ENCODE data around the gene LMO1.

The LMO1 gene

DNA sequence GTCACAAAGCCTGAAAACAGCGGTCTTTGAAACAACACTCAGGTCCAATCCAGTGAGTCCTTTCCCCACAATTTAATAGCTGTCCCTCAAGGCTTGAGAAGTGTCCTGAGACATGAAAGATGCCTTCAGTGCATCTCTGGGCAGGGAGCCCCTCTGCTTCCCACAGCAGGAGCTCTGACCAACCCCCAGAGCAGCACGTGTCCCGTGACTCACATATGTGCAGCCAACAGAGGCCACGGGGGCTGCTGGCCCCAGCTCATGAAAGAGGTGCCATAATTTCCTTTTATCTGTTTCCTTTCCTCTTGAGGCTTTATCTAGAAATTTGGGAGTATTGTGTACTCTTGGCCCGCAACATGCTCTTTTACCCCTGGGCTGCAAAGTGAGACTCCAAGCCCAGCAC, 33.2 kb upstream of the LMO1 start:
- no peak overlapping the region for H3K27ac ChIP-seq (ENCODE audit: low read depth, low read length)
- no peak overlapping the region for H3K9ac ChIP-seq (ENCODE audit: low read length)
- H3K9me3 ChIP-seq (ENCODE audit: control insufficient read depth, insufficient read depth, low read depth, low read length): no peaks in the 10 kb centered on the region
- H3K36me3 ChIP-seq (ENCODE audit: control insufficient read depth, insufficient read depth, low read length): no peaks in the 10 kb centered on the region
- H3K4me3 ChIP-seq (ENCODE audit: low read depth, low read length): no peak overlapping the region
- H3K4me1 ChIP-seq (ENCODE audit: control insufficient read depth, insufficient read depth, low read length): no peaks in the 10 kb centered on the region
- peaks cover 14% of the 10 kb centered on the region; the same call in 1 of the 2 replicates for H3K27me3 ChIP-seq (ENCODE audit: control insufficient read depth, insufficient read depth, low read length)

DNA sequence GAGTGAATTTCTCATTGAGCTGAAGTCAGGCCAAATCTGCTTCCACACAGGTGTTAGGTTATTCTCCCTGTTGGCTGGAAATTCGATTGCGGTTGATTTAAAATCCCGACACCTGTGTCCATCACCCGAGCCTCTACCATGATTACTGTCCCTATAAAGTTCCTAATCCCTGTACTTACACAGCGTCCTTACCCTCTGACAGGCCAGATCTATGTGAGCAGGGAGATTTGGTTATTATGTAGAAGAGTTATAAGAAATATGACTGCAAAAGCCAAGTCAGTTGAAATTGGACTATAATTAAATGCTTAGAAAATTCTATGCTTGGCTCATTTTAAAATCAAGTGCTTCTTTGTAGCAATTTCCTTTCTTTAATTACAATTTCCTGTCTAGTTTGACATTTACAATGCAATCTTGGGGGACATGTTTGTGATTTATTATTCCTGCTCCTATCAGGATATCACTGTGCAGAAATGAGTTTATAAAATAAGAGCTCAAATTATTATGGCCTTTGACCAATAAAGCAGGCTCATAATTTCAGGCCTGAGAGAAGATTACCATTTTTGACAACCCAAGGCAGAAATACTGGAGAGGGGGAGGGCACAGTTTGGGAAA, 32.5 kb upstream of the LMO1 start:
- Histone ChIP-seq H3K4me3 (ENCODE audit: low read depth, low read length) (no peak overlapping the region), H3K27me3 (ENCODE audit: control insufficient read depth, insufficient read depth, low read length) (peaks cover 15% of the 10 kb centered on the region; the same call in 1 of the 2 replicates), H3K9ac (ENCODE audit: low read length) (no peak overlapping the region)

DNA sequence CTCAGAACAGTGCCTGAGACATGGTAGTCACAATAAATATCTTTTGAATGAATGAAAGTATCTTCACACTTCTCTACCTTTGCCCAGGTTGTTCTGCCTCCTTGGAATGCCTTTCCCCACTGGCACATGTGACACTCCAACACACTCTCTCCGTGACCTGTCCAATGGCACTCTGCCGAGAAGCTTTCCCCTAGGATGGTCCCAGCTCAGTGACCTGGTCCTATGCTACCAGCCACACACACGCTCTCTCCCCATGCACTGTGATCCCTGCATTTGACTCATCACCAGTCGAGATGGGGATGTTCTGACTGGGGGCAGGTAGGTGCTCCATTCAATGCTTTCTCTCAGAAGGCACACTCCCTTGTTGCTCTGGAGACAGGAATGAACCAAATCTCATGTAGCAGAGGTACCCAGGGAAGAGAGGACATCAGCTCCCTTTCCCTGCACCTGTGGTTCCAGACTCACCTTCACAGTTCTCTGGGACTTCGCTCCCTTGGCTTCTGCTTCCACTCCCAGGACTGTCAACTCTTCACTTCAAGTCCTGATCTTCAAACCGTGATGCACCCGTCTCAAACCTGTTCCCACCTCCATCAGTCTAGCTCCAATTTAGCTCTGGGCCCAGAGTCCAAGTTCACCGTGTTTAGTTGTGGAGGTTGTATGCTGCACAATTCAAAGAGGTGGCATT, 30.7 kb upstream of the LMO1 start:
- Histone ChIP-seq H3K36me3 (ENCODE audit: control insufficient read depth, insufficient read depth, low read length) (no peaks in the 10 kb centered on the region), H3K27ac (ENCODE audit: low read depth, low read length) (no peak overlapping the region), H3K4me1 (ENCODE audit: control insufficient read depth, insufficient read depth, low read length) (peaks cover 9% of the 10 kb centered on the region; the same call in 1 of the 2 replicates), H3K27me3 (ENCODE audit: control insufficient read depth, insufficient read depth, low read length) (peaks cover 15% of the 10 kb centered on the region), H3K9ac (ENCODE audit: low read length) (no peak overlapping the region), H3K9me3 (ENCODE audit: control insufficient read depth, insufficient read depth, low read depth, low read length) (no peaks in the 10 kb centered on the region), H3K4me3 (ENCODE audit: low read depth, low read length) (no peak overlapping the region)

More for the DNA sequence above, 32.5 kb upstream of the LMO1 start:
- Histone ChIP-seq H3K27ac (ENCODE audit: low read depth, low read length) (no peak overlapping the region), H3K9me3 (ENCODE audit: control insufficient read depth, insufficient read depth, low read depth, low read length) (no peaks in the 10 kb centered on the region), H3K36me3 (ENCODE audit: control insufficient read depth, insufficient read depth, low read length) (no peaks in the 10 kb centered on the region), H3K4me1 (ENCODE audit: control insufficient read depth, insufficient read depth, low read length) (no peaks in the 10 kb centered on the region)

DNA sequence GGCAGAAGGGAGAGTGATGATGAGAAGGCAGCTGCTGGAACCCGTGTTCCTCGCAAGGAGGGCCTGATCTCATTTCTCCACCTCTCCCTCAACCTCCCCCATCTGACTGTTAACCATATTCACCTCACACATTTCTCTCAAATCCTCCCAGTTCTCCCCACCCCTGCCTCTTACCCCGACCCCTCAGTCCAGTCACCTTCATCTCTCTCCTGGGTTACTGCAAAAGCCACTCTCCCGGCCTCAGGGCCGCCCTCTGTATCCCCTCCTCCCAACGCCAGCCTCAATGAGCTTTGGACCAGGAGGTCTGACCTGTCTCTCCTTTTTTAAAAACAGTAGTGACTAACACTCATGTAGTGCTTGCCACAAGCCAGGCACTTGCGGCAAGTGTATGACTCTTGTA, 29.5 kb upstream of the LMO1 start:
- Histone ChIP-seq H3K27me3 (ENCODE audit: control insufficient read depth, insufficient read depth, low read length) (peaks cover 15% of the 10 kb centered on the region), H3K4me1 (ENCODE audit: control insufficient read depth, insufficient read depth, low read length) (peaks cover 13% of the 10 kb centered on the region; the same call in 1 of the 2 replicates)

DNA sequence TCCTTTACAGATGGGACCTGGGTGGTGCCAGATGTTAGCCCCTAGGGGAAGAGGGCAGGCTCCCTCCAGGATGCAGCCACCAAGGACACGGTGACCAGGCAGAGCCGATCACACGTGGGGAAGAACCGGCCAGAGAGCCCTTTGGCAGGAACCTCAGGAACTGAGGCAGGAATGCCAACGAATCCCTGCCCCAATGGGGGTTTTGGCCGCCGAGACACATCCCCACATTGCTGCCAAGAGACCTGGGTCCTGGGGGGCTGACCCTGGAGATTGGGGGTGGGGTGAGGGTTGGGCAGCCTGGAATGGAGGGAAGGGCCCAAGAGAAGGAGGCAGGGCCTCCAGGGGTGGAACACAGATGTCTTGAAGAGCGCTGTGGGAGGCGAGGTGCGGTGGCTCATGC, 28.7 kb upstream of the LMO1 start:
- Histone ChIP-seq H3K36me3 (ENCODE audit: control insufficient read depth, insufficient read depth, low read length) (no peaks in the 10 kb centered on the region), H3K4me3 (ENCODE audit: low read depth, low read length) (no peak overlapping the region), H3K27ac (ENCODE audit: low read depth, low read length) (no peak overlapping the region), H3K9ac (ENCODE audit: low read length) (no peak overlapping the region), H3K4me1 (ENCODE audit: control insufficient read depth, insufficient read depth, low read length) (peaks cover 13% of the 10 kb centered on the region; the same call in 1 of the 2 replicates), H3K27me3 (ENCODE audit: control insufficient read depth, insufficient read depth, low read length) (peaks cover 15% of the 10 kb centered on the region), H3K9me3 (ENCODE audit: control insufficient read depth, insufficient read depth, low read depth, low read length) (no peaks in the 10 kb centered on the region)

More for the DNA sequence above, 29.5 kb upstream of the LMO1 start:
- Histone ChIP-seq H3K9me3 (ENCODE audit: control insufficient read depth, insufficient read depth, low read depth, low read length) (no peaks in the 10 kb centered on the region), H3K36me3 (ENCODE audit: control insufficient read depth, insufficient read depth, low read length) (no peaks in the 10 kb centered on the region), H3K4me3 (ENCODE audit: low read depth, low read length) (no peak overlapping the region), H3K27ac (ENCODE audit: low read depth, low read length) (no peak overlapping the region), H3K9ac (ENCODE audit: low read length) (no peak overlapping the region)

DNA sequence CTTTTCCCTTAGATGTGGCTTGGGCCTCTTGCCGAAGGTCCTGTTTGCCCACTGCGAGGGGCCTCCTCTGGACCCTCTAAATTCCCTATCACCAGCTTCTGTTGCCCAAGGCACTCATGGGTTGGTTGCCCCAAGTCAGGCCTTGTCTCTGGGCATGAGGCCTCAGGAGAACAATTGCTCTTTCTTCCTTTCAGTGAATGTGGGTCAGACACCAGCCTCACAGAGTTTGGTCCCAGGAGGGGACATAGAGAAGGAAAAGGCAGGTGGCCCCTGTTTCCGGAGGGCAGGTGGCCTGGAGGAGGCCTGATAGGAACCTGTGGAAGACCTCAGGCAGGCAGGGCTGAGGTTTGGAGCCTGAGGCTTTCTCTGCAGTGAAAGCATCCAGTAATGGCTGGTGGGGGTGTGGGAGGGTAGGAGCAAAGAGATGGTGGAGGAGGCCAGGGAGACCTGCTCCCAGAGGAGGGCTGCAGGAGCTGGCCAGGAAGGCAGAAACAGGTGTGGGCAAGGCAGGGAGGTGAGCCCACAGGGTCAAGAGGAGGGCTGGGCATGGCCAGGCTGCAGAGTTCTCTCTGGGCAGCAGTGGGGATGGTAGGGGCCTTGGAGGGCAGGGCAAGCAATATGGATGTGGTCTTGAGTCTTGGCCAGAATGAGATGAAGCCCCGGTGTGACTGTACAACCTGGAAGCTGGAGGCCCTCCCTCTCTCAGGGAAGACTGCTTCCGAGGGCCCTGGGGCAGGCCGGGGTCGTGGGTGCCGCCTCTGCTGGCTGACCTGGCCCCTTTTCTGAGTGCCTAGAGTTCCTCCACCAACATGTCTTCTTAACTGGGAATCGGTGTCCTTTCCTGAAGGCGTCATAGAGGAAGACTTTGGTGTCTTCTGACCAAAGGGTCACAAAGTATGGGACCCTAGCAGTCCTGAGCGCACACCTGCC, 28.0 kb upstream of the LMO1 start:
- no peaks in the 10 kb centered on the region for H3K9me3 ChIP-seq (ENCODE audit: control insufficient read depth, insufficient read depth, low read depth, low read length)
- H3K27ac ChIP-seq (ENCODE audit: low read depth, low read length): no peak overlapping the region
- H3K36me3 ChIP-seq (ENCODE audit: control insufficient read depth, insufficient read depth, low read length): no peaks in the 10 kb centered on the region
- H3K27me3 ChIP-seq (ENCODE audit: control insufficient read depth, insufficient read depth, low read length): peaks cover 15% of the 10 kb centered on the region
- H3K4me3 ChIP-seq (ENCODE audit: low read depth, low read length): no peak overlapping the region
- no peak overlapping the region for H3K9ac ChIP-seq (ENCODE audit: low read length)
- H3K4me1 ChIP-seq (ENCODE audit: control insufficient read depth, insufficient read depth, low read length): peaks cover 13% of the 10 kb centered on the region; the same call in 1 of the 2 replicates

DNA sequence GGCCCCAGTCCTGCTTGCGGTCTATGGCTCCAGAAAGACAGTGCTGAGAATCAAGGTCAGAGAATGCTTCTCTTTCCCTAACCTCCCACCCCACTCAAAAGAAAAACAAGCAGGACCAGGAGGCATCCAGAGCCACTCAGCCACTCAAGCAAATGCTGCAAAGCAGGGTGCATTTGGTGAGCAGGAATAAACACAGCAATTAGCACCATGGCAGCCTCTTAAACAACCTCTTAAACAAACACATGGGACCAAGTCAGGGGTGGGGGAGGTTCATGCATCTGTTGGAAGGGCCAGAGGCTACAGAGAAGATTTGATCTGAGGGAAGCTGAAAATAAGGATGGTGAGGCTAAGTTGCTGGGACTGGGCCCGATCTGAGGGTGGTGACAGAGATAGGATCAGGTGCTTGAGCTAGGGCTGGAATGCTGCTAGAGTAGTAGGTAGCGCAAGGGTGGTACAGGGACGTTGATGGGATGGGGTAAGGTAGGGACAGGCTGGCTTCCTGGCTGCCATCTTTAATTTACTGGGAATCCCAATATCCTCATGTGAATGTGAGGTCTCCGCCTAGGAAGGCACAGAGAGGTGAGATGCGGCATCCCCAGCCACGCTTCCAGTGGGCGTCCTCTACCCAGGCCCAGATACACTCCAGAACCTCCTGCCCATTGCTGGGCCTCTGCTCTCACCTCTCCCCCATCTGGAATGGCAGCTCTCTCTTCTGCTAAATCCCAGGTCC, 26.6 kb upstream of the LMO1 start:
- H3K9ac ChIP-seq (ENCODE audit: low read length): no peak overlapping the region
- H3K4me3 ChIP-seq (ENCODE audit: low read depth, low read length): no peak overlapping the region
- H3K36me3 ChIP-seq (ENCODE audit: control insufficient read depth, insufficient read depth, low read length): no peaks in the 10 kb centered on the region
- peaks cover 15% of the 10 kb centered on the region for H3K27me3 ChIP-seq (ENCODE audit: control insufficient read depth, insufficient read depth, low read length)
- H3K4me1 ChIP-seq (ENCODE audit: control insufficient read depth, insufficient read depth, low read length): peaks cover 13% of the 10 kb centered on the region; the same call in 1 of the 2 replicates
- H3K27ac ChIP-seq (ENCODE audit: low read depth, low read length): no peak overlapping the region
- no peaks in the 10 kb centered on the region for H3K9me3 ChIP-seq (ENCODE audit: control insufficient read depth, insufficient read depth, low read depth, low read length)

DNA sequence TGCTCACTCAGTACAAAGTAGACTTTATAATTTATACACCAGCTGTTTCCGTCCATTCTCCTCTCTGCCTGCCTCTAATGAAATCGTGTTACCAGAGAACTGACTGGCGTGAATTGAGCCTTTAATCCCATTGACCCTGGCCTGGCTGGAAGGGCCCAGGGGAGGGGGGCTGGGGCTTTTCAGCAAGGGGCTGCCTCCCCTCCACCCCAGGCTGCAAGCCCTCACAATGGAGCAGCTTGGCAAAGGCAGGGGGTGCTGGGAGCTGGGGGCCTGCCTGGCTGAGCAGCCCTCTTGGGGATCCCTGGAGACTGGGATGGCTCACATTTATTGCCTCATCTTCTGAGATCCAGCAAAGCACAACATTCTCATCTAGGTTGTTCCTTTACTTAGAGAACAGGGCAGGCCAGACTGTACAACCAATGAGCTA, 25.8 kb upstream of the LMO1 start:
- no peak overlapping the region for H3K9ac ChIP-seq (ENCODE audit: low read length)
- no peak overlapping the region for H3K4me3 ChIP-seq (ENCODE audit: low read depth, low read length)
- peaks cover 13% of the 10 kb centered on the region; the same call in 1 of the 2 replicates for H3K4me1 ChIP-seq (ENCODE audit: control insufficient read depth, insufficient read depth, low read length)
- H3K27ac ChIP-seq (ENCODE audit: low read depth, low read length): no peak overlapping the region
- H3K36me3 ChIP-seq (ENCODE audit: control insufficient read depth, insufficient read depth, low read length): no peaks in the 10 kb centered on the region
- H3K9me3 ChIP-seq (ENCODE audit: control insufficient read depth, insufficient read depth, low read depth, low read length): no peaks in the 10 kb centered on the region
- peaks cover 21% of the 10 kb centered on the region for H3K27me3 ChIP-seq (ENCODE audit: control insufficient read depth, insufficient read depth, low read length)

DNA sequence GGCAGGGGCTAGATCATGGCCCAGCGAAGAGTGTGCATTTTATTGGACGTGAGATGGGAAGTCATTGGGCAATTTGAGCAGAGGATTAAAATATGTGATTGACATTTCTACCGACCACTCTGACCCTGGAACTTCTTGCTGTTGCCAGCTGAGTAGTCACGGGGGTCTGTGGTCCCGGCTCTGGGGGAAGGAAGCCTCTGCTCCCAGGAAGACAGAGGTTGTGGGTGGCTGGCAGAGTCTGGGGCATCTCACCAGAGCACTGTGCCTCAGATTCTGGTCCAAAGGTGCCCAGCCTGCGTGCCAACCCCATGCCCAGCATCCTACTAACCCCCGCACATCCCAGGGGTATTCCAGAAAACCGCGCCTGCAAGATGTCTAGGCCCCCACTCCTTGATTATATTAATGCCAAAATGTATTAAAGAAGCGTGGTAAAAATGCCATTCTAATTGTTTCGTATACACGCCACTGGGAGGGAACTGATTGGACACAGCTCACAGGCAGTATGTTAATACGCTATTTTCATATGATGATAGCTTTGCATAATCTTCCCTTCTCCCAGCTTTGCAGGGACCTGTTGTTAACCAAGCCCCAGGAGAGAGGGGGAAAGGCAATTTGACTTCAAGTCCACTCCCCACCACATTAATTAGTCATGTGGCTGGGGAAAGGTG, 25.3 kb upstream of the LMO1 start:
- Histone ChIP-seq H3K4me1 (ENCODE audit: control insufficient read depth, insufficient read depth, low read length) (peaks cover 17% of the 10 kb centered on the region), H3K9ac (ENCODE audit: low read length) (no peak overlapping the region), H3K27ac (ENCODE audit: low read depth, low read length) (no peak overlapping the region), H3K9me3 (ENCODE audit: control insufficient read depth, insufficient read depth, low read depth, low read length) (no peaks in the 10 kb centered on the region), H3K27me3 (ENCODE audit: control insufficient read depth, insufficient read depth, low read length) (peaks cover 17% of the 10 kb centered on the region), H3K4me3 (ENCODE audit: low read depth, low read length) (no peak overlapping the region), H3K36me3 (ENCODE audit: control insufficient read depth, insufficient read depth, low read length) (no peaks in the 10 kb centered on the region)

DNA sequence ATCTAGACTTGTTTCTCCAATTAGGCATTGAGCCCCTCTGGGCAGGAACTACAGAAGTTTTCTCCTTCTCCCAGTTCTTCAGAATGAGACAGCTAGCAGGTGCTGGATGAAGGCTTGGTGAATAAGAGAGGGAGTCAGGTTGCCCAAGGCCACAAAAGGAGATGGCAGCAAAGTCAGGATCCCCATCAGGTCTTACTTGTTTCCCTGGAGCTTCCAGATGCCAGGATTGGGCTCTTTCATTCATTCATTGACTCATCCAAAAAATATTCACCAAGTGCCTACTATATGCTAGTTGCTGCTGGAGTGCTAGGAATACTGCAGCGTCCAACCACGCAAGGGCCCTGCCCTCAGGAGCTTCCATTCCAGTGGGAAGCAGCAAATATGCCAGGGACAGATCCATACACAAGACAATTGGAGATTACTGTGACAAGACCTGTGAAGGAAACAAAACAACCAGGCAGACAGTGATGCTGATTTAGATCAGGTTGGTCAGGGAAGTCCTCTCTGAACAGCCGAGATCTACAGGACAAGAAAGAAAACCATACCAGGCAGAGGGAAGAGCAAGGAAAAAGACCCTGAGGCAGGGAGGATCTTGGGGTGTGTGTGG, 24.6 kb upstream of the LMO1 start:
- Histone ChIP-seq H3K9ac (ENCODE audit: low read length) (no peak overlapping the region), H3K27me3 (ENCODE audit: control insufficient read depth, insufficient read depth, low read length) (peaks cover 12% of the 10 kb centered on the region), H3K36me3 (ENCODE audit: control insufficient read depth, insufficient read depth, low read length) (no peaks in the 10 kb centered on the region), H3K4me1 (ENCODE audit: control insufficient read depth, insufficient read depth, low read length) (peaks cover 21% of the 10 kb centered on the region), H3K27ac (ENCODE audit: low read depth, low read length) (no peak overlapping the region), H3K9me3 (ENCODE audit: control insufficient read depth, insufficient read depth, low read depth, low read length) (no peaks in the 10 kb centered on the region), H3K4me3 (ENCODE audit: low read depth, low read length) (no peak overlapping the region)
